Activated CD4-positive, alpha-beta T cell treated with anti-CD3 and anti-CD28 coated beads for 36 hours (primary cell): Measurements from ENCODE around the gene POLR1B. TPM values are rescaled to one million over a fixed set of nuclear protein-coding genes. Genes with fewer than 3 reads are reported as not detected.

Experiments
- ATAC-seq: fragments of 200-7000 bp; cut with Tn5 transposase; one replicate; pipeline ENCODE4 v1.10.0; 2021; ENCODE audit warnings: mild to moderate bottlenecking, moderate library complexity
- CTCF ChIA-PET: fragments of 350-600 bp; sonication (Branson Sonifier 250); formaldehyde crosslinking; loops from one replicate; lab custom pipeline; 2021; ENCODE audit warnings: antibody characterized with exemption; lab: Charles Lee
- POLR2A ChIA-PET: fragments of 350-600 bp; sonication (Branson Sonifier 250); formaldehyde crosslinking; loops from one replicate; lab custom pipeline; 2021; ENCODE audit warnings: antibody characterized with exemption, inconsistent platforms; lab: Charles Lee
- DNase-seq: peaks from one replicate; pipeline ENCODE4 v3.0.0-alpha.2; 2020
- H3K27ac Mint-ChIP-seq: one replicate; pipeline ENCODE4 v1.8.0; 2021; ENCODE audit warnings: mixed read lengths
- H3K27me3 Mint-ChIP-seq: one replicate; pipeline ENCODE4 v1.8.0; 2021; ENCODE audit warnings: mixed read lengths
- H3K36me3 Mint-ChIP-seq: one replicate; pipeline ENCODE4 v1.8.0; 2021; ENCODE audit warnings: low read depth, mixed read lengths
- H3K4me1 Mint-ChIP-seq: one replicate; pipeline ENCODE4 v1.8.0; 2021; ENCODE audit warnings: mixed read lengths
- H3K4me3 Mint-ChIP-seq: one replicate; pipeline ENCODE4 v1.8.0; 2021; ENCODE audit warnings: mild to moderate bottlenecking, moderate library complexity, mixed read lengths
- H3K9me3 Mint-ChIP-seq: one replicate; pipeline ENCODE4 v1.8.0; 2021; ENCODE audit warnings: low read depth, mixed read lengths
- intact Hi-C, 2 experiments: fragments of 100-400 bp; cut with DNase I in 1 of 2; cut with micrococcal nuclease in 1 of 2; formaldehyde crosslinking; loops; one replicate each; pipeline versions ENCODE4 v1.14.2 to v1.15.1; 2022 to 2024; cut with DNase I, micrococcal nuclease
- total RNA-seq, 2 experiments: library from RNA; stranded (reverse); gene quantifications; one replicate each; pipeline ENCODE4 v1.2.3, GENCODE V29; 2021

Gene POLR1B
- total RNA-seq, 2 experiments from 2014 or later: 47.0 to 63.3 TPM

- DNase-seq (peak; percentile 96), ATAC-seq (peak; percentile 89)
- Mint-ChIP-seq H3K27me3 (no peaks in the 10 kb centered on the region), H3K4me3 (peak within 1 kb of the TSS; percentile 95), H3K9me3 (no peaks in the 10 kb centered on the region), H3K4me1 (peaks cover 28% of the 10 kb centered on the region), H3K27ac (peak within 1 kb of the TSS; percentile 93), H3K36me3 (peaks cover 22% of the 10 kb centered on the region)
- CTCF ChIA-PET: interaction anchor here (0.5 to 2.1 kb wide), 15 partner anchors 9 to 1267 kb away, joined by 3 to 6 read pairs (median 4); no protein-coding TSS in a partner anchor
- POLR2A ChIA-PET: interaction anchor here (0.8 to 1.3 kb wide), 2 partner anchors 44 to 102 kb away, joined by 3 read pairs; no protein-coding TSS in a partner anchor
- intact Hi-C loops: loop anchor here (1.0 to 5.0 kb wide), 12 partner anchors 42 to 700 kb away; partner anchors contain the start of genes POLR1B (in 2 of the 2), SLC20A1 (in 2 of the 2), ANAPC1 (in 1 of the 2) and CKAP2L (in 1 of the 2)
These were observed 42.0 kb downstream of the POLR1B start, which contains the start of gene CHCHD5 for GRCh38 chr2:112584134-112584890. TSS of gene CHCHD5 (plus strand) at chr2:112584609. CDS start at chr2:112584648, 39 bp downstream.

DNA sequence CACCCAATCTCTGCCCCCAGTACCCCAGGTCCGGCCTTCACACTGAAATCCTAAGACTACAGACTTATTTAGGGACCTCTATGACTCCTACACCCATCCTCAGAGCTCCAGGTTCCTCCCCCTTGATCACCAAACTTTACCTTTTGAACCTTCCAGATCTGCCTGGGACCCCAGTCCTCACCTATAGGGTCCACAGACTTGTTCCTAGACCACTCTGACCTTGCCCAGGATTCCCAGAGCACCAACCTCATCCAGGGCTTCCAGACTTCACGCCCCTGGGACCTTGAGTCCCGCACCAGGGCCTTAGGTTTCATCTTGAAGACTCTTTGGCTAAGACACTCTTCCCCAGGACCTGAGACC, 42.6 kb downstream of the POLR1B start:
- no peak for ATAC-seq
- intact Hi-C loops: loop anchor here (1.0 to 5.0 kb wide), 12 partner anchors 41 to 700 kb away; partner anchors contain the start of genes POLR1B (in 2 of the 2), SLC20A1 (in 2 of the 2), ANAPC1 (in 1 of the 2) and CKAP2L (in 1 of the 2)
- H3K27ac Mint-ChIP-seq: peak overlapping the region; percentile 93
- POLR2A ChIA-PET: interaction anchor here (0.8 kb wide), 1 partner anchor 43 kb away, joined by 3 read pairs; no protein-coding TSS in a partner anchor
- CTCF ChIA-PET: interaction anchor here (0.6 to 2.1 kb wide), 8 partner anchors 9 to 1267 kb away, joined by 3 to 6 read pairs (median 4); no protein-coding TSS in a partner anchor
- no peaks in the 10 kb centered on the region for H3K9me3 Mint-ChIP-seq
- H3K4me1 Mint-ChIP-seq: peaks cover 28% of the 10 kb centered on the region
- no peak for DNase-seq
- peak overlapping the region; percentile 95 for H3K4me3 Mint-ChIP-seq
- no peaks in the 10 kb centered on the region for H3K27me3 Mint-ChIP-seq
- peaks cover 22% of the 10 kb centered on the region for H3K36me3 Mint-ChIP-seq

DNA sequence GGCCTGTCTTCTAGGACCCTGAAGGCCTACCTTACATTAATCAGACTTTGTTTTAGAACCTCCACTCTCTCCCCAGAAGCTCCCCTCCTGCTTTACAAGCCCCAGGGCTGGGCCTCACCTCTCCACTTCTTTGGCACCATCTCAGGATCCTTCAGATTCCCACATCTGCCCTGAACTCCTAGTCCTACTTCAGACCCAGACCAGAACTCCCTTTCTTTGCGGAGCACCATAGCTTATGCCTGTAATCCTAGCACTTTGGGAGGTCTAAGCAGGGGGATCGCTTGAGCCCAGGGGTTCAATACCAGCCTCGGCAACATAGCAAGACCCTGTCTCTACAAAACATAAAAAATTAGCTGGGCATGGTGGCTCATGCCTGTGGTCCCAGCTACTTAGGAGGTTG, 43.1 kb downstream of the POLR1B start:
- CTCF ChIA-PET: interaction anchor here (1.0 to 1.4 kb wide), 3 partner anchors 15 to 152 kb away, joined by 3 to 5 read pairs (median 4); no protein-coding TSS in a partner anchor
- DNase-seq (no peak), ATAC-seq (no peak)
- Mint-ChIP-seq H3K27ac (peak overlapping the region; percentile 93), H3K27me3 (no peaks in the 10 kb centered on the region), H3K4me3 (peak overlapping the region; percentile 95), H3K9me3 (no peaks in the 10 kb centered on the region), H3K4me1 (peaks cover 28% of the 10 kb centered on the region), H3K36me3 (peaks cover 22% of the 10 kb centered on the region)
- POLR2A ChIA-PET: interaction anchor here (0.8 kb wide), 1 partner anchor 43 kb away, joined by 3 read pairs; no protein-coding TSS in a partner anchor
- intact Hi-C loops: loop anchor here in 1 of 2 experiments (2.0 kb wide), 1 partner anchor 701 kb away; the partner anchor contains the start of gene ANAPC1

DNA sequence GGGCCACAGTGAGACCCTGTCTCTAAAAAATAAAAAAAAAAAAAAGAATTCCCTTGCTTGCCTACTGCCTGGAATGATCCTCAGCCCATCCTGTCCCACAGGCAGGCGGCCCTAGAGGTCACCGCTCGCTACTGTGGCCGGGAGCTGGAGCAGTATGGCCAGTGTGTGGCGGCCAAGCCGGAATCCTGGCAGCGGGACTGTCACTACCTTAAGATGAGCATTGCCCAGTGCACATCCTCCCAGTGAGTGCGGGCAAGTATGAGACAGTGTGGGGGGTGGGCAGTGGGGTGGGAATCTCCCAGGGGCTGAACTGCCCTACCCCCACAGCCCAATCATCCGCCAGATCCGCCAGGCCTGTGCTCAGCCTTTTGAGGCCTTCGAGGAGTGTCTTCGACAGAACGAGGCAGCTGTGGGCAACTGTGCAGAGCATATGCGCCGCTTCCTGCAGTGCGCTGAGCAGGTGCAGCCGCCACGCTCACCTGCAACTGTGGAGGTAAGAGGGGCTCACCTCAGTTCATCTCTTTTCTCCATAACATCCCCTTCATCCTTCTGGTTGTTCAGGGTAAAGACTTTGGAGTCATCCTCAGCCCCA, 43.7 kb downstream of the POLR1B start:
- peak overlapping the region; percentile 72 for H3K27ac Mint-ChIP-seq
- H3K4me3 Mint-ChIP-seq: peak overlapping the region; percentile 35
- H3K27me3 Mint-ChIP-seq: no peaks in the 10 kb centered on the region
- DNase-seq (no peak), ATAC-seq (no peak)
- no peaks in the 10 kb centered on the region for H3K9me3 Mint-ChIP-seq
- intact Hi-C loops: loop anchor here in 1 of 2 experiments (2.0 kb wide), 1 partner anchor 701 kb away; the partner anchor contains the start of gene ANAPC1
- ChIA-PET POLR2A (no interaction called here), CTCF (interaction anchor here (1.4 kb wide), 1 partner anchor 41 kb away, joined by 5 read pairs; no protein-coding TSS in a partner anchor)
- peaks cover 28% of the 10 kb centered on the region for H3K4me1 Mint-ChIP-seq
- peaks cover 22% of the 10 kb centered on the region for H3K36me3 Mint-ChIP-seq

- Mint-ChIP-seq H3K27ac (no peak overlapping the region), H3K36me3 (peaks cover 23% of the 10 kb centered on the region), H3K9me3 (no peaks in the 10 kb centered on the region), H3K27me3 (no peaks in the 10 kb centered on the region), H3K4me1 (peaks cover 16% of the 10 kb centered on the region), H3K4me3 (no peak overlapping the region)
- DNase-seq (no peak), ATAC-seq (no peak)
- ChIA-PET CTCF (no interaction called here), POLR2A (no interaction called here)
- intact Hi-C loops: no loop called here
These were observed 46.4 kb downstream of the POLR1B start for GRCh38 chr2:112588611-112589045.

GRCh38 chr2:112591413-112591812, 49.1 kb downstream of the POLR1B start:
- H3K27ac Mint-ChIP-seq: no peak overlapping the region
- ChIA-PET CTCF (no interaction called here), POLR2A (no interaction called here)
- ATAC-seq (no peak), DNase-seq (no peak)
- peaks cover 4% of the 10 kb centered on the region for H3K4me1 Mint-ChIP-seq
- intact Hi-C loops: no loop called here
- peaks cover 20% of the 10 kb centered on the region for H3K36me3 Mint-ChIP-seq
- no peak overlapping the region for H3K4me3 Mint-ChIP-seq
- H3K9me3 Mint-ChIP-seq: no peaks in the 10 kb centered on the region
- no peaks in the 10 kb centered on the region for H3K27me3 Mint-ChIP-seq

DNA sequence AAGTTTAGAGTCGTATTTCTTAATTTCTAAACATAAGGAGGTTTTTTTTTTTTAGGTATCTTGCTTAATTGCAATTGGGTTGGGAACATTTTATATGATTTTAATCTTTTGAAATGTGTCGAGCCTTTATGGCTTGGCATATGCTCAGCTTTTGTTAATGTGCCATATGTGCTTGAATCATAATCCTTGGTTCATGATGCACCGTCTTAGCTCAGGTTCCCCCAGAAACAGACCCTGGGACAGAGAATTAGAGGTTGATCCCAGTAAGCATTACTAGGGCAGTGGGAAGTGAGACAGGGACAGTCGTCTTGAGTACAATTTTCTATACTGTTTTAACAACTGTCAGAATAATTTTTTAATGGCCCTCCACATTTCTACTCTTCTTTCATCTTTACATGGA, 51.5 kb downstream of the POLR1B start:
- DNase-seq (no peak), ATAC-seq (no peak)
- no peaks in the 10 kb centered on the region for H3K9me3 Mint-ChIP-seq
- H3K27ac Mint-ChIP-seq: no peak overlapping the region
- ChIA-PET CTCF (interaction anchor here (0.5 to 0.6 kb wide), 2 partner anchors 131 to 138 kb away, joined by 4 to 5 read pairs; no protein-coding TSS in a partner anchor), POLR2A (interaction anchor here (0.8 kb wide), 1 partner anchor 936 kb away, joined by 3 read pairs; no protein-coding TSS in a partner anchor)
- H3K4me1 Mint-ChIP-seq: no peaks in the 10 kb centered on the region
- intact Hi-C loops: loop anchor here in 1 of 2 experiments (2.0 kb wide), 1 partner anchor 69 kb away; no protein-coding TSS in a partner anchor
- no peak overlapping the region for H3K4me3 Mint-ChIP-seq
- H3K36me3 Mint-ChIP-seq: peaks cover 10% of the 10 kb centered on the region
- no peaks in the 10 kb centered on the region for H3K27me3 Mint-ChIP-seq

DNA sequence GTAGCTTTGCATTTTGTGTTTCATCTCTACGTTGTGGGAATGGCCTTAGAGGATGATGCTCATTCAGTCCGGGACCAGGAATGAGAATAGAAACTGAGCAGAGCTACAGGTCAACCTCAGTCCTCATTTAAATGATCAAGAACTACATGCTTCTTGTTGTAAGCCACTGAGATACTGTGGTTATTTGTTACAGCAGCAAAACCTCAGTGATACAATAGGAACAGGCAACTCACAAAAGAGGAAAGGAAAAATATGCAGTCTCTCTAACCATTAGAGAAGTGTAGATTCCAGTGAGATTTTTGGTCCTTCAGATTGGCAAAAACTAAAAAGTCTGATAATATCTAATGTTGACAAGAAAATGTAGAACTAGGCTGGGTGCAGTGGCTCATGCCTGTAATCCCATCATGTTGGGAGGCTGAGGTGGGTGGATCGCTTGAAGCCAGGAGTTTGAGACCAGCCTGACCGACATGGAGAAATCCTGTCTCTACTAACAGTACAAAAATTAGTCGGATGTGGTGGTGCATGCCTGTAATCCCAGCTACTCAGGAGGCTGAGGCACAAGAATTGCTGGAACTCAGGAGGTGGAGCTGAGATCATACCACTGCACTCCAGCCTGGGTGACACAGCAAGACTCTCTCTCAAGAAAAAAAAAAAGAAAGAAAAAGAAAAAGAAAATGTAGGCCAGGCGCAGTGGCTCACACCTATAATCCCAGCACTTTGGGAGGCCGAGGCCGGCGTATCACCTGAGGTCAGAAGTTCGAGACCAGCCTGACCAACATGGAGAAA, 55.5 kb downstream of the POLR1B start:
- POLR2A ChIA-PET: interaction anchor here (0.7 kb wide), 1 partner anchor 132 kb away, joined by 4 read pairs; no protein-coding TSS in a partner anchor
- no peak overlapping the region for H3K27ac Mint-ChIP-seq
- intact Hi-C loops: no loop called here

DNA sequence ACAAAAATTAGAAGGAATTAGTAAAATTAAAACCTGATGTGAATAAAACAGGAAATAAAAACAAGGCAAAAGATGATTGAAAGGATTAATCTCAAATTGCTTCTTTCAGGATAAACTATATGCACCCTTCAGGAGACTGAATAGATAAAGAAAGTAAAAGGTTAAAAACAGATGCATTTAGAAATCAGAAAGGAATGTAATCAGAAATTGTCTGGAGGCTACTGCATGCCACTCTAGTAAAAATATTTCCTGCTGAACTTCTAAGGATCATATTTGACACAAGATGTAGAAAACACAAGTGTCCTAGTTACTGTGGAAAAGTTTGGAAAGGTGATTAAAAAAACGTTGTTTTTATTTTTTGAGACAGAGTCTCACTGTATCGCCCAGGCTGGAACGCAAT, 58.4 kb downstream of the POLR1B start:
- ATAC-seq: no peak
- CTCF ChIA-PET: interaction anchor here (0.6 to 12.3 kb wide), 22 partner anchors 16 to 374 kb away, joined by 3 to 133 read pairs (median 4); partner anchors contain the start of gene CHCHD5

More for the DNA sequence above, 55.5 kb downstream of the POLR1B start:
- Mint-ChIP-seq H3K27me3 (no peaks in the 10 kb centered on the region), H3K4me3 (no peak overlapping the region), H3K4me1 (peaks cover 4% of the 10 kb centered on the region), H3K36me3 (peaks cover 5% of the 10 kb centered on the region), H3K9me3 (no peaks in the 10 kb centered on the region)
- ATAC-seq (no peak), DNase-seq (no peak)
- CTCF ChIA-PET: interaction anchor here (0.9 to 12.3 kb wide), 9 partner anchors 22 to 152 kb away, joined by 3 to 133 read pairs (median 4); no protein-coding TSS in a partner anchor

DNA sequence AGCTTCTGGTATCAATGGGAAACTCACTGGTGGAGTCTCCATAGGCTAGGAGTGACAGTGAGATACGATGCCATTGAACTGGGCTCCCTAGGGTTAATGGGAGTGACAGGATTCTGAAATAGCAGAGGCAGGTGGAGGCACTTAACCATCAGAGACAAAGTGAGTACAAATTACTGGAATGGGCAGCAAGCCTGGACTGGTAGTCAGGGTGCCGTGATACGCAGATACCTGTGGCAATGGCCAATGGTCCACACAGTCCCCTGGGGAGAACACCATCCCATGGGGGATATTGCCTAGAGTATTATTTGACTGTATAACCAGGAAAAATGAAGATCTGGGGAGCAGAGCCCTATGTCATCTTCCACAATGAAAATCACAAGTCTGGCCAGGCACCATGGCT, 59.5 kb downstream of the POLR1B start:
- no peak overlapping the region for H3K27ac Mint-ChIP-seq
- no peak for DNase-seq

More for the DNA sequence above, 58.4 kb downstream of the POLR1B start:
- Mint-ChIP-seq H3K27ac (no peak overlapping the region), H3K4me3 (no peak overlapping the region), H3K36me3 (no peaks in the 10 kb centered on the region), H3K27me3 (no peaks in the 10 kb centered on the region), H3K4me1 (peaks cover 4% of the 10 kb centered on the region), H3K9me3 (no peaks in the 10 kb centered on the region)
- intact Hi-C loops: loop anchor here (1.0 to 10.0 kb wide), 7 partner anchors 24 to 342 kb away; partner anchors contain the start of gene SLC20A1 (in 1 of the 2)
- POLR2A ChIA-PET: no interaction called here
- DNase-seq: no peak

More for the DNA sequence above, 59.5 kb downstream of the POLR1B start:
- H3K36me3 Mint-ChIP-seq: no peaks in the 10 kb centered on the region
- CTCF ChIA-PET: interaction anchor here (0.6 to 12.3 kb wide), 7 partner anchors 17 to 259 kb away, joined by 3 to 133 read pairs (median 7); partner anchors contain the start of gene CHCHD5
- H3K4me3 Mint-ChIP-seq: no peak overlapping the region
- intact Hi-C loops: loop anchor here (2.0 to 10.0 kb wide), 4 partner anchors 43 to 341 kb away; partner anchors contain the start of gene SLC20A1 (in 1 of the 2)
- H3K27me3 Mint-ChIP-seq: no peaks in the 10 kb centered on the region
- H3K9me3 Mint-ChIP-seq: no peaks in the 10 kb centered on the region
- no peak for ATAC-seq
- H3K4me1 Mint-ChIP-seq: peaks cover 4% of the 10 kb centered on the region
- POLR2A ChIA-PET: interaction anchor here (0.5 kb wide), 1 partner anchor 148 kb away, joined by 4 read pairs; no protein-coding TSS in a partner anchor
